ENCODE measurements around the gene ODF2L. TPM values are rescaled to one million over a fixed set of nuclear protein-coding genes. Genes with fewer than 3 reads are reported as not detected.

Gene ODF2L
- total RNA-seq, 4 donors from 2014 or later: 26.5 to 134 (median 56.3) TPM

DNA sequence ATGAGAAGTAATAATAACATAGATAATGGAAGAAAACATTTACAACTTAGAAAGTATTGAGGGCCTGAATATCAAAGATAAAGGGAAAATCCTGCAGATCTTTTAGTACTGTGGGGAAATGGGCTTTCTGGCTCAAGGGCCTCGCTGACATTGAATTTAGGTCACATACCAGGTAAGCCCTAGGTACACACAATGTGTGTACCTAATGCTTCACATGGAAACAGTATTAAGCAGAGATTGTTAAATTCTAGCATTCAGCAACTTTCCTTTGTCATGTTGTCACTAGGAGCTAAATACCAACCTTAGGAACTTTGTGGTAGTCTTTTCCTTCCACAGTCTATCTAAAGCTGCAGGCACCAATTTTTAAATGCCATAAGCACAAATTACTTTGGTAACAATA is 49.7 kb downstream of the ODF2L start:
- no peak overlapping the region for H3K4me3 ChIP-seq
- no peak for DNase-seq
- H3K27ac ChIP-seq: no peak overlapping the region
- TF ChIP-seq CTCF (IDR thresholded peaks at IDR 0.05) (no peak), POLR2A (IDR thresholded peaks at IDR 0.05) (no peak)
- no peaks in the 10 kb centered on the region for H3K36me3 ChIP-seq
- no peaks in the 10 kb centered on the region for H3K4me1 ChIP-seq
- intact Hi-C loops (cut with DNase I; ENCODE audit: low total_unique reads): no loop called here
- H3K27me3 ChIP-seq: no peaks in the 10 kb centered on the region
- no peaks in the 10 kb centered on the region for H3K9me3 ChIP-seq

- no peak for DNase-seq
- Histone ChIP-seq H3K4me1 (no peaks in the 10 kb centered on the region), H3K9me3 (no peaks in the 10 kb centered on the region), H3K36me3 (no peaks in the 10 kb centered on the region), H3K27me3 (no peaks in the 10 kb centered on the region), H3K27ac (no peak overlapping the region), H3K4me3 (no peak overlapping the region)
- intact Hi-C loops (cut with DNase I; ENCODE audit: low total_unique reads): no loop called here
- TF ChIP-seq CTCF (IDR thresholded peaks at IDR 0.05): no peak
- TF ChIP-seq POLR2A (IDR thresholded peaks at IDR 0.05): no peak
These were observed 51.1 kb downstream of the ODF2L start for GRCh38 chr1:86345042-86345441.

- intact Hi-C loops (cut with DNase I; ENCODE audit: low total_unique reads): no loop called here
These were observed 56.2 kb downstream of the ODF2L start for GRCh38 chr1:86339906-86340305.

GRCh38 chr1:86339014-86339812 is 56.9 kb downstream of the ODF2L start:
- Histone ChIP-seq H3K4me1 (no peaks in the 10 kb centered on the region), H3K9me3 (no peaks in the 10 kb centered on the region), H3K27ac (no peak overlapping the region), H3K27me3 (no peaks in the 10 kb centered on the region), H3K4me3 (no peak overlapping the region), H3K36me3 (no peaks in the 10 kb centered on the region)
- DNase-seq: no peak
- no peak for TF ChIP-seq CTCF (IDR thresholded peaks at IDR 0.05)
- TF ChIP-seq POLR2A (IDR thresholded peaks at IDR 0.05): no peak
- intact Hi-C loops (cut with DNase I; ENCODE audit: low total_unique reads): no loop called here

More at GRCh38 chr1:86339906-86340305, 56.2 kb downstream of the ODF2L start:
- TF ChIP-seq CTCF (IDR thresholded peaks at IDR 0.05) (no peak), POLR2A (IDR thresholded peaks at IDR 0.05) (no peak)
- Histone ChIP-seq H3K4me3 (no peak overlapping the region), H3K27me3 (no peaks in the 10 kb centered on the region), H3K4me1 (no peaks in the 10 kb centered on the region), H3K36me3 (no peaks in the 10 kb centered on the region), H3K27ac (no peak overlapping the region), H3K9me3 (no peaks in the 10 kb centered on the region)
- DNase-seq: no peak

DNA sequence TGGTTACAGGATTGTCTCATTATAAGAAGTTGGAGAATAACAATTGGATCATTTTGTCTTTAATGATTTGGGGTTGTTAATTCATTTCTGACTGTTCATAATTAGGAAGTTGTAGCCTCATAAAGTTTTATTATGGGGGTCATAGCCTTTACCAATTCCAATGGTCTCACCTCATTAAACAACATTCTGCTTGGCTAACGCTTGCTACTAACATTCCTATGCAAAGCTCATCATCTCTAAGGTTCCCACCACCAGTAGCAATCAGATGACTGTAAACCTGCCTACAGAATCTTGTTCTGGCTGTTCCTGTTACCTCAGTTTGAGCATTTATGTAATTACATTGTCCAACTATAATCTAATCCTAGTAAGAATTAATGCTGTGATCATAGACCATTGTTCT is 60.2 kb downstream of the ODF2L start:
- H3K27ac ChIP-seq: no peak overlapping the region
- DNase-seq: no peak
- H3K4me1 ChIP-seq: no peaks in the 10 kb centered on the region
- H3K4me3 ChIP-seq: no peak overlapping the region
- no peaks in the 10 kb centered on the region for H3K27me3 ChIP-seq
- H3K9me3 ChIP-seq: no peaks in the 10 kb centered on the region
- intact Hi-C loops (cut with DNase I; ENCODE audit: low total_unique reads): no loop called here
- no peak for TF ChIP-seq CTCF (IDR thresholded peaks at IDR 0.05)
- TF ChIP-seq POLR2A (IDR thresholded peaks at IDR 0.05): no peak
- H3K36me3 ChIP-seq: no peaks in the 10 kb centered on the region
